ENCODE data around the gene KRCC1. TPM values are rescaled to one million over a fixed set of nuclear protein-coding genes. Genes with fewer than 3 reads are reported as not detected.

Gene KRCC1
- polyA plus RNA-seq, 1 donor from 2014 or later, result 26.6 TPM

DNA sequence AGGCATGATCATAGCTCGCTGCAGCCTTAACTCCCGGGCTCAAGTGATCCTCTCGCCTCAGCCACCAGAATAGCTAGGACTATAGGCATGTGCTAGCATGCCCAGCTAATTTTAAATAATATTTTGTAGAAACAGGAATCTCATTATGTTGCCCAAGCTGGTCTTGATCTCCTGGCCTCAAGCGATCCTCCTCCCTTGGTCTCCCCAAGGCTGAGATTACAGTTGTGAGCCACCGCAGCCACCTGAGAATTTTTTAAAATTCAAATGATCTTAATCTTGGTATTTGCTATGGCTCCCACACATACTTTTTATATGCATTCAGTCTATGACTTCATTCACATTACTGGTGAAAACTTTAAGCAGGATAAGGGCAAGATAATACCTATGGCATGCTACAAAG is 13.1 kb downstream of the KRCC1 start:
- Histone ChIP-seq H3K27me3 (ENCODE audit: insufficient read depth, low read depth, low read length) (no peaks in the 10 kb centered on the region), H2AFZ (ENCODE audit: low read depth, low read length) (no peak overlapping the region), H3K4me3 (ENCODE audit: low read length) (no peak overlapping the region), H3K9ac (ENCODE audit: low read length) (no peak overlapping the region), H3K27ac (ENCODE audit: low read length) (no peak overlapping the region), H3K4me2 (ENCODE audit: low read length) (no peak overlapping the region), H3K36me3 (ENCODE audit: insufficient read depth, low read length) (no peaks in the 10 kb centered on the region), H3K79me2 (replicated peaks; ENCODE audit: insufficient read depth, low read length) (no peaks in the 10 kb centered on the region), H4K20me1 (ENCODE audit: insufficient read depth) (no peaks in the 10 kb centered on the region), H3K9me2 (ENCODE audit: insufficient read depth, low read length) (no peaks in the 10 kb centered on the region), H3K9me3 (ENCODE audit: low read length) (no peaks in the 10 kb centered on the region), H3F3A (ENCODE audit: insufficient read depth, low read length, poor library complexity, severe bottlenecking) (no peaks in the 10 kb centered on the region)
- TF ChIP-seq, protein P1, sequence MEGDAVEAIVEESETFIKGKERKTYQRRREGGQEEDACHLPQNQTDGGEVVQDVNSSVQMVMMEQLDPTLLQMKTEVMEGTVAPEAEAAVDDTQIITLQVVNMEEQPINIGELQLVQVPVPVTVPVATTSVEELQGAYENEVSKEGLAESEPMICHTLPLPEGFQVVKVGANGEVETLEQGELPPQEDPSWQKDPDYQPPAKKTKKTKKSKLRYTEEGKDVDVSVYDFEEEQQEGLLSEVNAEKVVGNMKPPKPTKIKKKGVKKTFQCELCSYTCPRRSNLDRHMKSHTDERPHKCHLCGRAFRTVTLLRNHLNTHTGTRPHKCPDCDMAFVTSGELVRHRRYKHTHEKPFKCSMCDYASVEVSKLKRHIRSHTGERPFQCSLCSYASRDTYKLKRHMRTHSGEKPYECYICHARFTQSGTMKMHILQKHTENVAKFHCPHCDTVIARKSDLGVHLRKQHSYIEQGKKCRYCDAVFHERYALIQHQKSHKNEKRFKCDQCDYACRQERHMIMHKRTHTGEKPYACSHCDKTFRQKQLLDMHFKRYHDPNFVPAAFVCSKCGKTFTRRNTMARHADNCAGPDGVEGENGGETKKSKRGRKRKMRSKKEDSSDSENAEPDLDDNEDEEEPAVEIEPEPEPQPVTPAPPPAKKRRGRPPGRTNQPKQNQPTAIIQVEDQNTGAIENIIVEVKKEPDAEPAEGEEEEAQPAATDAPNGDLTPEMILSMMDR (IDR thresholded peaks at IDR 0.05; ENCODE audit: poor library complexity, severe bottlenecking), result no peak
- TF ChIP-seq SMC3 (conservative IDR thresholded peaks at IDR 0.05; ENCODE audit: poor library complexity) (no peak), TAF1 (IDR thresholded peaks at IDR 0.05; ENCODE audit: low read depth) (no peak), EP300 (conservative IDR thresholded peaks at IDR 0.05; ENCODE audit: poor library complexity, severe bottlenecking) (no peak), POLR2AphosphoS5 (IDR thresholded peaks at IDR 0.05) (no peak), MXI1 (conservative IDR thresholded peaks at IDR 0.05; ENCODE audit: poor library complexity, severe bottlenecking) (no peak), EZH2 (IDR thresholded peaks at IDR 0.05; ENCODE audit: borderline replicate concordance, insufficient read depth, low read length, poor library complexity, severe bottlenecking) (no peak), RAD21 (conservative IDR thresholded peaks at IDR 0.05) (no peak)
- TF ChIP-seq, protein P2, sequence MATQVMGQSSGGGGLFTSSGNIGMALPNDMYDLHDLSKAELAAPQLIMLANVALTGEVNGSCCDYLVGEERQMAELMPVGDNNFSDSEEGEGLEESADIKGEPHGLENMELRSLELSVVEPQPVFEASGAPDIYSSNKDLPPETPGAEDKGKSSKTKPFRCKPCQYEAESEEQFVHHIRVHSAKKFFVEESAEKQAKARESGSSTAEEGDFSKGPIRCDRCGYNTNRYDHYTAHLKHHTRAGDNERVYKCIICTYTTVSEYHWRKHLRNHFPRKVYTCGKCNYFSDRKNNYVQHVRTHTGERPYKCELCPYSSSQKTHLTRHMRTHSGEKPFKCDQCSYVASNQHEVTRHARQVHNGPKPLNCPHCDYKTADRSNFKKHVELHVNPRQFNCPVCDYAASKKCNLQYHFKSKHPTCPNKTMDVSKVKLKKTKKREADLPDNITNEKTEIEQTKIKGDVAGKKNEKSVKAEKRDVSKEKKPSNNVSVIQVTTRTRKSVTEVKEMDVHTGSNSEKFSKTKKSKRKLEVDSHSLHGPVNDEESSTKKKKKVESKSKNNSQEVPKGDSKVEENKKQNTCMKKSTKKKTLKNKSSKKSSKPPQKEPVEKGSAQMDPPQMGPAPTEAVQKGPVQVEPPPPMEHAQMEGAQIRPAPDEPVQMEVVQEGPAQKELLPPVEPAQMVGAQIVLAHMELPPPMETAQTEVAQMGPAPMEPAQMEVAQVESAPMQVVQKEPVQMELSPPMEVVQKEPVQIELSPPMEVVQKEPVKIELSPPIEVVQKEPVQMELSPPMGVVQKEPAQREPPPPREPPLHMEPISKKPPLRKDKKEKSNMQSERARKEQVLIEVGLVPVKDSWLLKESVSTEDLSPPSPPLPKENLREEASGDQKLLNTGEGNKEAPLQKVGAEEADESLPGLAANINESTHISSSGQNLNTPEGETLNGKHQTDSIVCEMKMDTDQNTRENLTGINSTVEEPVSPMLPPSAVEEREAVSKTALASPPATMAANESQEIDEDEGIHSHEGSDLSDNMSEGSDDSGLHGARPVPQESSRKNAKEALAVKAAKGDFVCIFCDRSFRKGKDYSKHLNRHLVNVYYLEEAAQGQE (IDR thresholded peaks at IDR 0.05; ENCODE audit: borderline replicate concordance), result no peak

DNA sequence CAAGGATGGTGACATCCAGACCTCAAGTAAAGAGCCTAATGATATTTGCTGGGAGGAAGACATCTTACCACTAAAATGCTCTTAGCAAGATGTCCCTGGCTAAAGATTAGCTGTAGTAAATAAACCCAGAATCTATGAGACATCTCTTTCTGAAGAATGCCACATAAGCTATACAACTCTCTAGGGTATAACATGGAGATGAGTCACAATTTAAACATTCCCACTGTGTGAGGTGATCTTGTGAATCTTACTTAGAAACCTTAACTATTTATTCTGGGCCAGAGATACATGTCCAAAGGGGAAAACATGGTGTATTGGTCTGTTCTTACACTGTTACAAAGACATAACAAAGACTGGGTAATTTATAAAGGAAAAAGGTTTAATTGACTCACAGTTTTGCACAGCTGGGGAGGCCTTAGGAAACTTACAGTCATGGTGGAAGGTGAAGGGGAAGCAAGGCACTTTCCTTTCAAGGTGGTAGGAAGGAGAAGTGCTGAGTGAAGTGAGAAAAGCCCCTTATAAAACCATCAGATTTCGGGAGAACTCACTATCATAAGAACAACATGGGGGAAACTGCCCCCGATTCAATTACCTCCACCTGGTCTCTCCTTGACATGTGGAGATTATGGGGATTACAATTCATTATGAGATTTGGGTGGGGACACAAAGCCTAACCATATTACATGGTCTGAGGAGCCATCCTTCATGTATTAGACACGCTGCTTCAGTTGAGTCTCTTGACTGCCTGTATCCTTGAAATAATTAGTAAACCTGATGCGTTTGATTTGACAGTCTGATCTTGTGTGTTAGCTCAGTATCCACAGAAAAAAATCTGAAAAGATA is 17.1 kb downstream of the KRCC1 start:
- Histone ChIP-seq H3K27me3 (ENCODE audit: insufficient read depth, low read depth, low read length) (no peaks in the 10 kb centered on the region), H3K4me2 (ENCODE audit: low read length) (no peak overlapping the region), H2AFZ (ENCODE audit: low read depth, low read length) (no peak overlapping the region), H3K9me3 (ENCODE audit: low read length) (no peaks in the 10 kb centered on the region), H3K79me2 (replicated peaks; ENCODE audit: insufficient read depth, low read length) (no peaks in the 10 kb centered on the region), H4K20me1 (ENCODE audit: insufficient read depth) (no peaks in the 10 kb centered on the region), H3K9me2 (ENCODE audit: insufficient read depth, low read length) (no peaks in the 10 kb centered on the region), H3K36me3 (ENCODE audit: insufficient read depth, low read length) (peaks cover 4% of the 10 kb centered on the region), H3K27ac (ENCODE audit: low read length) (no peak overlapping the region), H3F3A (ENCODE audit: insufficient read depth, low read length, poor library complexity, severe bottlenecking) (no peaks in the 10 kb centered on the region), H3K4me3 (ENCODE audit: low read length) (no peak overlapping the region), H3K9ac (ENCODE audit: low read length) (no peak overlapping the region)
- TF ChIP-seq POLR2AphosphoS5 (IDR thresholded peaks at IDR 0.05), result no peak
- TF ChIP-seq, protein P1 (IDR thresholded peaks at IDR 0.05; ENCODE audit: poor library complexity, severe bottlenecking), result no peak
- no peak for TF ChIP-seq SMC3 (conservative IDR thresholded peaks at IDR 0.05; ENCODE audit: poor library complexity)
- no peak for TF ChIP-seq RAD21 (conservative IDR thresholded peaks at IDR 0.05)
- no peak for TF ChIP-seq EZH2 (IDR thresholded peaks at IDR 0.05; ENCODE audit: borderline replicate concordance, insufficient read depth, low read length, poor library complexity, severe bottlenecking)
- TF ChIP-seq, protein P2 (IDR thresholded peaks at IDR 0.05; ENCODE audit: borderline replicate concordance), result no peak
- no peak for TF ChIP-seq EP300 (conservative IDR thresholded peaks at IDR 0.05; ENCODE audit: poor library complexity, severe bottlenecking)
